Sigmoid colon (tissue), 7 donors: ENCODE data around the gene HIGD1B. TPM values are rescaled to one million over a fixed set of nuclear protein-coding genes. Genes with fewer than 3 reads are reported as not detected.

Experiments used
- DNase-seq: peaks from one replicate; pipeline ENCODE4 v3.0.0-alpha.2; 2019
- H3K27ac ChIP-seq, 4 donors: fragments of 200-600 bp; sonication (generic); one replicate each; pipeline ENCODE4 v1.5.1; 2016 to 2019; ENCODE audit warnings: mild to moderate bottlenecking in 1 of 4
- H3K27me3 ChIP-seq, 3 donors: fragments of 200-600 bp; sonication (generic); one replicate each; pipeline ENCODE4 v1.5.1; 2019; ENCODE audit warnings: mild to moderate bottlenecking in 1 of 3
- H3K36me3 ChIP-seq, 4 donors: fragments of 200-600 bp; sonication (generic); one replicate each; pipeline ENCODE4 v1.5.1; 2016 to 2019
- H3K4me1 ChIP-seq, 4 donors: fragments of 200-600 bp; sonication (generic); one replicate each; pipeline ENCODE4 v1.5.1; 2017 to 2019
- H3K4me3 ChIP-seq, 4 donors: fragments of 200-600 bp; sonication (generic); one replicate each; pipeline ENCODE4 v1.5.1; 2017 to 2019; ENCODE audit warnings: mild to moderate bottlenecking in 2 of 4, moderate library complexity in 1 of 4
- H3K9me3 ChIP-seq, 4 donors: fragments of 200-600 bp in 3 of 4; sonication (generic) in 3 of 4; one replicate each; pipeline versions ENCODE4 v1.5.1 to v1.6.1; 2013 to 2019
- CTCF ChIP-seq, 4 experiments: fragments of 450-650 bp in 3 of 4; fragments of 200-600 bp in 1 of 4; IDR thresholded peaks; one replicate each; pipeline ENCODE4 v1.5.1; 2016 to 2019; ENCODE audit warnings: antibody characterized with exemption in 4 of 4, mild to moderate bottlenecking in 3 of 4, moderate library complexity in 2 of 4
- EP300 ChIP-seq, 4 donors: sonication (generic); formaldehyde crosslinking; IDR thresholded peaks; one replicate each; pipeline ENCODE4 v1.6.1; 2017; ENCODE audit warnings: antibody characterized with exemption in 4 of 4
- POLR2A ChIP-seq, 2 donors: fragments of 450-650 bp; IDR thresholded peaks; one replicate each; pipeline ENCODE4 v1.6.1; 2016; ENCODE audit warnings: antibody characterized with exemption in 2 of 2, mild to moderate bottlenecking in 2 of 2, moderate library complexity in 2 of 2
- POLR2AphosphoS5 ChIP-seq, 4 donors: sonication (generic); formaldehyde crosslinking; IDR thresholded peaks; one replicate each; pipeline ENCODE4 v1.6.1; 2017; ENCODE audit warnings: antibody characterized with exemption in 4 of 4
- WGBS, 2 donors: extraction: QIAGEN DNeasy Blood & Tissue Kit; methylation state at CpG; one replicate each; pipeline ENCODE4 v1.1.7; 2013; 5-methylcytosine and 5-hydroxymethylcytosine counted together
- intact Hi-C: fragments of 100-400 bp; cut with DNase I; formaldehyde crosslinking; loops from one replicate; pipeline ENCODE4 v1.15.1; 2023
- polyA plus RNA-seq, 3 donors: library from polyadenylated mRNA; stranded (reverse); fragments of 200-250 nt; gene quantifications; one replicate each; pipeline ENCODE4 v1.2.3, GENCODE V29; 2013
- total RNA-seq, 4 donors: library from RNA; depleted of rRNA; stranded (reverse); fragments of >200 nt; gene quantifications; one replicate each; pipeline ENCODE4 v1.1.0, GENCODE V29; 2016
- donor health status: healthy with polysubstance abuse.
- donor health status: Bipolar disorder and iron deficiency.
- donor health status: healthy.

Gene HIGD1B
- total and polyA plus RNA-seq, 7 donors, result 1.1 to 2.5 (median 1.8) TPM; not detected in 4

GRCh38 chr17:44837196-44837595 lies 10.5 kb upstream of the HIGD1B start:
- Histone ChIP-seq H3K4me3 (no peak overlapping the region), H3K9me3 (no peaks in the 10 kb centered on the region), H3K4me1 (peaks cover 0 to 6% (median 2%) of the 10 kb centered on the region in 4 donors), H3K27ac (no peak overlapping the region), H3K27me3 (no peaks in the 10 kb centered on the region), H3K36me3 (no peaks in the 10 kb centered on the region)
- DNase-seq, result no peak
- WGBS, 2 donors, result 55 to 68% methylated on average over 2 of the region's 2 CpGs
- TF ChIP-seq CTCF (IDR thresholded peaks at IDR 0.05) (no peak), EP300 (IDR thresholded peaks at IDR 0.05) (no peak), POLR2A (IDR thresholded peaks at IDR 0.05) (no peak), POLR2AphosphoS5 (IDR thresholded peaks at IDR 0.05) (no peak)
- intact Hi-C loops, result no loop called here

GRCh38 chr17:44840274-44840673 lies 7.4 kb upstream of the HIGD1B start:
- intact Hi-C loops, result no loop called here
- Histone ChIP-seq H3K4me3 (no peak overlapping the region), H3K9me3 (no peaks in the 10 kb centered on the region), H3K4me1 (peaks cover 0 to 31% (median 26%) of the 10 kb centered on the region in 4 donors), H3K27ac (no peak overlapping the region), H3K27me3 (no peaks in the 10 kb centered on the region), H3K36me3 (no peaks in the 10 kb centered on the region)
- TF ChIP-seq CTCF (IDR thresholded peaks at IDR 0.05), result no peak
- TF ChIP-seq POLR2A (IDR thresholded peaks at IDR 0.05), result no peak
- TF ChIP-seq POLR2AphosphoS5 (IDR thresholded peaks at IDR 0.05), result no peak
- no peak for TF ChIP-seq EP300 (IDR thresholded peaks at IDR 0.05)
- WGBS, 2 donors, result 76 to 82% methylated on average over 4 of the region's 4 CpGs
- DNase-seq, result no peak

DNA sequence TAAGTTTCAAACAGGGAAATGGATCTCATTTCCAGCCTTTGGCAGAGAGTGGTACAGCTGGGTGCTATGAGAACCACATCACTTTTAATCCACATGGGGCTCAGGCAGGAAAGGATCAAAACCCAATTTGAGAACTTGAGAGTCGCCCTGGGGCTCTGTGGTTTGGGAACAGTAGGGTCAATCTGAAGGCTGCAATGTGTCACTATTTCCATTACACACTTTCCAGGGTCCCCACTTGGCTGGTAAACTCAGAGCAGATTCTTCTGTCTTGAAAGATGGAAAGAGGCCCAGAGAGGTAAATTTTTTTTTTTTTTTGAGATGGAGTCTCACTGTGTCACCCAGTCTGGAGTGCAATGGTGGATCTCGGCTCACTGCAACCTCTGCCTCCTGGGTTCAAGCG lies 6.7 kb upstream of the HIGD1B start:
- H3K4me3 ChIP-seq, result no peak overlapping the region
- TF ChIP-seq CTCF (IDR thresholded peaks at IDR 0.05) (no peak), EP300 (IDR thresholded peaks at IDR 0.05) (no peak), POLR2A (IDR thresholded peaks at IDR 0.05) (no peak), POLR2AphosphoS5 (IDR thresholded peaks at IDR 0.05) (no peak)
- peaks cover 0 to 31% (median 26%) of the 10 kb centered on the region in 4 donors for H3K4me1 ChIP-seq
- no peak for DNase-seq
- no peaks in the 10 kb centered on the region for H3K27me3 ChIP-seq
- 61 to 82% methylated on average over 3 of the region's 3 CpGs for WGBS, 2 donors
- intact Hi-C loops, result no loop called here
- H3K27ac ChIP-seq, result no peak overlapping the region
- H3K9me3 ChIP-seq, result no peaks in the 10 kb centered on the region
- H3K36me3 ChIP-seq, result no peaks in the 10 kb centered on the region

DNA sequence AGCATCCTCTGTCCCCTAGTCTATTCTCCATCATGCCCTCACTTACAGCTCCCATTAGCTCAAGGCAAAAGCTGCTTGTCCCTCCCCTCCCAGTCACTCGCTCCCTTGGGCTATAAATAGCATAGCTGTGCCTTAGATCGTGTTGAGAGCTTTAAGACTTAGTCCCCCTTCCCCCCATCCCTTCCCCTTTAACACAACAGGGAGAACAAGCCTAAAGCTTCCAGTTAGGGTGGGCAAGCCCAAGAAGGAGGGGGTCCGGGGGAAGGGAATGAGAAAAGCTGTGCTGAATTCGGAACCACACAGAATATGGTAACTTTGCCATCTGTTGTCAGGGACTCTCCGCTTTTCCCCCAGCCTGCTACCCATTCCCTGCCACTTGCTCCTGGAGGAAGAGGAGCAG lies 4.9 kb upstream of the HIGD1B start:
- DNase-seq, result no peak
- intact Hi-C loops, result no loop called here
- no peaks in the 10 kb centered on the region for H3K9me3 ChIP-seq
- H3K4me1 ChIP-seq, result peaks cover 0 to 31% (median 26%) of the 10 kb centered on the region in 4 donors
- TF ChIP-seq EP300 (IDR thresholded peaks at IDR 0.05) (no peak), POLR2AphosphoS5 (IDR thresholded peaks at IDR 0.05) (peak in 1 of 4 donors; percentile 14)
- H3K27me3 ChIP-seq, result no peaks in the 10 kb centered on the region
- H3K27ac ChIP-seq, result peak overlapping the region; percentile 6 to 68 (median 42)
- no peaks in the 10 kb centered on the region for H3K36me3 ChIP-seq
- no peak overlapping the region for H3K4me3 ChIP-seq
- WGBS, 2 donors, result 48 to 51% methylated on average over 5 of the region's 5 CpGs

- no peaks in the 10 kb centered on the region for H3K36me3 ChIP-seq
- H3K4me3 ChIP-seq, result no peak overlapping the region
- H3K9me3 ChIP-seq, result no peaks in the 10 kb centered on the region
- H3K27ac ChIP-seq, result peak overlapping the region in 3 of 4 donors; percentile 47 to 68 (median 53)
- peaks cover 0 to 31% (median 26%) of the 10 kb centered on the region in 4 donors for H3K4me1 ChIP-seq
- TF ChIP-seq POLR2AphosphoS5 (IDR thresholded peaks at IDR 0.05) (no peak), POLR2A (IDR thresholded peaks at IDR 0.05) (no peak), CTCF (IDR thresholded peaks at IDR 0.05) (no peak), EP300 (IDR thresholded peaks at IDR 0.05) (no peak)
- H3K27me3 ChIP-seq, result no peaks in the 10 kb centered on the region
- DNase-seq, result no peak
- intact Hi-C loops, result no loop called here
- 73 to 75% methylated on average over 1 of the region's 1 CpG for WGBS, 2 donors
These were observed 3.3 kb upstream of the HIGD1B start for GRCh38 chr17:44844390-44844830.
